HG03571 (cell line): ENCODE results near the gene MYD88.

Experiments
- ATAC-seq: cut with Tn5 transposase; IDR thresholded peaks from one replicate; pipeline ENCODE4 v1.9.1; 2021; ENCODE audit not compliant: unreplicated experiment

The MYD88 gene

DNA sequence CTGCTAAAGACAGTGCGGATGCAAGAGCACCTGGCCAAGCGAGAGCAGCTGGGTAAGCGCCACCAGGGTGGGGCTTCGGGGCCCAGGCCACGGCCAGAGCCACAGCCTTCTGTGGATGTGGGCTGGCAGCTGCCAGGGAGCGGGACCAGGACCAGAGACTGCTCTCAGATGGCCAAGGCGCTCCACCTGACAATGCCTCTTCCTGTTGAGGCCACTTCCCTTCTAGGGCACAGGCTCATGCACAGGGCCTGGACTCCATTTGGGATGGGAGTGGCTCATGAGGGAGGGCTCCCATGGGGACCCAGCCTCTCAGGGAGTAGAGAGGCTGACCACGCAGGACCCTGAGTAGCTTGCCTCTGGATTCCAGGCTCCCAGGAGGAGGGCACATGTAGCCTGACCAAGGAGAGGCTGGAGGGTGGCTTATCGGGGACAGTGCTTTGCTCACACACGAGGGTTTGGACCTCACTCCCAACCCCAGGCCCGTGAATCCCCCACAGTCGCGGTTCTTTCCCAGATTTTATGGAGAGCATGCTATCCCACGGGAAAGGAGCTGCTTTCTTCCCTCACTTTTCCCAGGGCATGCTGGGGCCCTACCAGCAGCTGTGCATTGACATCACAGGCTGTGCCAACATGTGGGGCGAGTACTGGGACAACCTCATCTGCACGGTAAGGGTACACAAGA, 26.6 kb upstream of the MYD88 start:
- no peak for ATAC-seq

DNA sequence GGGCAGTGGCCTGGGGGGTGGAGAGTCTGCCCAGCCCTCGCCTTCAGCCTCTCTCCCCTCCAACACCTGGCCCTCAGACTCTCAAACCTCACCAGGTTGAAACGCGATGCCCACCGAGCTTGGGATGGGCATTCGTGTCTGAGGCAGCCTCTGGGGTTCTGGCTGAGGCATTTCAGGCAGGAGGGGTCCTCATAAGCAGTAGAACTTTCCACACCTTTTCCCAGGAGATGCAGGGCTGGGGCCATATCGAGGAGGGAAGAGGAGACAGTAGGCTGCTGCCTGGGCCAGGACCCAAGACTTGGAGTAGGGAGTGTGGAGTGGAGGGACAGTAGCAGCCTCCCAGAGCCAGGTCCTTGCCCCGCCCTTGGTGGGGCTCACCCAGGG, 26.1 kb upstream of the MYD88 start:
- no peak for ATAC-seq

DNA sequence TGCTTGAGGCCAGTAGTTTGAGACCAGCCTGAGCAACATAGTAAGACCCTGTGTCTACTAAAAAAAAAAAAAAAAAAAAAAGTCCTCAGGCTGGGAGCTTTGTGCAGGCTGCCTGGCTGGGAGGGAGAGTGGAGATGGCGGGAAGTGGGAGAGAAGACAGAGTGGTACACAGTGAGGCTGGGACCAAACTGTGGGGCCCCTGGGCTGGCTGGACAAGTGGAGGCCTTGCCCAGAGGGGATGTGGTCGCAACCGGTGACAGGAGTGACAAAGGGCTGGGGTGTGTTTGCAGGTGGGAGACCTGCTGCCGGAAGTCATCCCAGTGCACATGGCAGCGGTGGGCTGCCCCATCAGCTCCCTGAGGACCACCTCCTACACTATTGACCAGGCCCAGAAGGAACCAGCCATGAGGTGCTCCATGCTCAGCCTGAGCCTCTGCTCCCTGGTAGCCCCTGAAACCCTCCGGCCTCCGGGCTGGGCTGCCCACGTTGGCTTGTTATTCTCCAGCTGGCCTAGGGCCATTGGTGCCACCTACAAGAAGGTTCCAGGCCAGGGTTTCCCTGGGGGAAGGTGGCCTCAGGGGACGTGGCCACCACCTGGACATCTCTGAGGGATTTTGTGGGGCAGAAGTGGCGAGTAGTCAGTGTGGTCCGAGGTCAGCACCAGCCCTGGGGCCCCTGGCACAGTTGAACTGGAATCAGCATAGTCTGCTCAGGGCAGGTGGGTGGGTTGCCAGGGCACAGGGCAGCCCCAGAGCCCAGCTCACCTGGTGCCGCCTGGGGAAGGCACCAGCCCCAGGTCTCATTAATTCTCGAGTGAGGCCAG, 24.2 kb upstream of the MYD88 start:
- ATAC-seq, result no peak

DNA sequence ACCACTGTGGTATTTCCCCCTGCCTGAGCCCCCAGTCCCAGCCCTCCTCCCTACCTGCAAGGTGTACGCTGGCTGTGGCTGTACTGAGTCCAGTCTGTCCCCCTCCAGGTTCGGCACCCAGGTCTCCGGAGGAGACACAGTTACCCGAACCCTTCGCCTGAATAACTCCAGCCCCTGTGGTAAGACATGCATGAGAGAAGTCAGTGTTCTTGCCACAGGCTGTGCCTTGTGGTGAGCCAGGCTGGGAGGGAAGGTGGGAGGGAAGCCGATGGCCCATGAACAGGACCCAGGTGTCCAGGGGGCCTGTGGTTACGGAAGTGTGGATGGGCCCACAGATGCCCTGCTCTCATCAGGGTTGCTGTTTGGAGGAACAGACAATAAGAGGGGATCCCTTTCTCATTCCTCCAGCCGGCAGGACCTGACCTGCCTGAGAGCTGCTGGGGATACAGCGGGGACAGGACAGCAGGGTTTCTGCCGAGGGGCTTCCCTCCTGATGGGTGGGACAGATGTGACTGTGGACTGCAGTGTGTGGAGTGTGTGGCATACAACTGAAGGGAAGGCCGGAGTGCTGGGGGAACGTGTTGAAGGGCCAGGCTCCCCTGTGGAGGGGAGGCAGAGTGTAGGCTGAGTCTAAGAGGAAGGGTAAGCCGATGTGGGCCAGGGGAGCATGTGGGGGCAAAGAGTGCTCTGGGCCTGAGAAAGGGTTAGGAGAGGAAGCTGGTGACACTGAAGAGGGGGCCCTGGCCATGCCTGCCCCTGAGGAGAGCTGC, 23.4 kb upstream of the MYD88 start:
- no peak for ATAC-seq

DNA sequence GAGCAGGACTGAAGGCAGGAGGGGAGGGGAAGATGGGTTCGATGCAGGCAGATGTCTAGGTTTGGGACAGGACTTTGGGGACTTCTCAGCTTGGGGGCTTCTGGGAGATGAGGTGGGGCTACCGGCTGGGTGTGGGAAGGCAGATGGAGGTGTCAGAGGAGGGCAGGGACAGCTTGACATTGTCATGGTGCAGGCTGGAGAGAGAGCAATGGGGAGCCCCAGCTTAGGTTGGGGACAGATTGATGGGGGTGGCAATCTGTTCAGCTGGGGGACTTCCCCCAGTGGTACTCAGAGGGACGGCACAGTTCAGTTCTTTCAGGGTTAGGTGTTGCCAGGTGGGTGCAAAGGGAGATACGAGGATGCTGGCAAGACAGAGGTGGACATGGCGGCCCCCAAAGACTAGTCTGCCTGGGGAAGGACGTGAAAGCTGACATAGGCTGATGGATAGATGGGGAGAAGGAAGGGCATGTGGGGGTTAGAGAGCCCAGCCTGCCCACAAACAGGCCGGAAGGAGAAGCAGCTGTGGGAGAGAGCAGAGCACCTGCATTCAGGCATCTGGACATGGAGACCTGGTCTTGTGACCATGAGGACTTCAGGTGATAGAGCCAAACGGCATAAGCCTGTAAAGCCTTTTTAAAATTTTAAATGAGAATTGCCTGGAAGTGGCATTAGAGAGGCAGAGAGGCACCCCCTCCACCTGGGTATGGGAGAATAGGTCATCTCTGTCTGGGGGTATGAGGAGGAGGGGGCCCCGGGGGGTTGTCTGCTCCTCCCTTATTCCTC, 22.6 kb upstream of the MYD88 start:
- no peak for ATAC-seq

DNA sequence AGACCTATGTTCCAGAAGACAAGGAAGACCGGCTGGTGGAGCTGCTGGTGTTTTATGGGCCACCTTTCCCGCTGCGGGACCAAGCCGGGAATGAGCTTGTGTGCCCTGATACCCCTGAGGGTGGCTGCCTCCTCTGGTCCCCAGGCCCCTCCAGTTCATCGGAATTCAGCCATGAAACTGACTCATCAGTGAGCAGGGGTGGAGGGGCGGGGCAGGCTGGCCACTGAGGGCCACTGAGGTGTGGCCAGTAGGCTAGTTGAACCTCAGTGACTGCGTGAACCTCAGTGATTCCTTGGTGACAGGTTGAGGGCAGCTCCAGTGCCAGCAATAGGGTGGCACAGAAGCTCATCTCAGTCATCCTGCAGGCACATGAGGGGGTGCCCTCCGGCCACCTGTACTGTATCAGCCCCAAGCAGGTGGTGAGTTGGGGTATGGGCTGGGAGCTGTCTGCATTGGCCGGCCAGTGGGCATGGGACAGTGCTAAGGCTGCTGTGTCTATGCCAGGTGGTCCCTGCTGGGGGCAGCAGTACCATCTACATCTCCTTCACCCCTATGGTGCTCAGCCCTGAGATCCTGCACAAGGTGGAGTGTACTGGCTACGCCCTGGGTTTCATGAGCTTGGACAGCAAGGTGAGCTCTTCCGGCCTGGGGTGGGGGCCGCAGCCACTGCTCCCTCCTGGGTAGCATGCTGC, 21.8 kb upstream of the MYD88 start:
- ATAC-seq, result no peak

DNA sequence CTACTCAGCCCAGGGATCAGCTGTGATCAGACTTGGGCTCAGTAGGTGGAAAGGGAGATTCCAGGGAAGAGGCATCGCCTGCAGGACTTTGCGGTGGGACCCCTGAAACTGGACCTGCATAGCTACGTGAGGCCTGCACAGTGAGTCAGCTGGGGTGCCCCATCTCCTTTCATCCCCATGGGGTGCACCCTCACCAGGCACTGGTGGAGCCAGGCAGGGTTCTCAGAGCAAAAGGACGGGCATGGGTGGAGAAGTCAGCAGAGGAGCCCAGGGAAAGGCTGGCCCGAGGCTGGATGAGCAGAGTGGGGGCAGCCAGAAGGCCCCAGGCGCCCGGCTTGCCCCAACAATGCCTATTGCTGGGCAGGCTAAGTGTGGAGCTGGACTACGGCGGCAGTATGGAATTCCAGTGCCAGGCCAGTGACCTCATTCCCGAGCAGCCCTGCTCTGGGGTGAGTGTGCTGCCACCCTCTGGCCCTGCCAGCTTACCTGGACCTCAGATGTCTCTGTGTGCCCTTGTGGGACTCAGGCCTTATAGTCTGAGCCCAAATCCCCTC, 21.2 kb upstream of the MYD88 start:
- no peak for ATAC-seq

DNA sequence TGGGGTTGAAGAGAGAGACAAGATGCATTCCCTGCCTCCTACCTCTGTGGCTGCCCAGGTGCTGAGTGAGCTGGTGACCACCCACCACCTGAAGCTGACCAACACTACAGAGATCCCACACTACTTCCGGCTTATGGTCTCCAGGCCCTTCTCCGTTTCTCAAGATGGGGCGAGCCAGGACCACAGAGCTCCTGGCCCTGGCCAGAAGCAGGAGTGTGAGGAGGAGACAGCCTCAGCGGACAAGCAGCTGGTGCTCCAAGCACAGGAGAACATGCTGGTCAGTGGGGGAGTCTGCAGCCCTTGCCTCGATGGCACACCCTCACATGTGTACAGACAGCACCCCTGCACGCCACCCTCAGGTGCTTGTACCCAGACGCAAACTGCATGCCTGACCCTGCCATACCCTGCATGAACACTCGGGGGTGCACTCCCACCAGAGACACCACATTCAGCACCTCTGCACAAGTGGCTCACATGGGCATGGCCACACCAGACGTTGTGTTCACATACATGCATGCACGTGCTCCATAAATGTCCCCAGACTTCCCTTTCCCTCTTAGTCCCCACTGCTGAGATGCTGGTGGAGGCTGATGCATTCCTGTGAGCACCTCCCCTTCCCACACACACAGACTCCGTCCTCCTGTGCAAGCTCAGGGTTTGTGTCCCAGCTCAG, 20.6 kb upstream of the MYD88 start:
- ATAC-seq, result peak; percentile 60

DNA sequence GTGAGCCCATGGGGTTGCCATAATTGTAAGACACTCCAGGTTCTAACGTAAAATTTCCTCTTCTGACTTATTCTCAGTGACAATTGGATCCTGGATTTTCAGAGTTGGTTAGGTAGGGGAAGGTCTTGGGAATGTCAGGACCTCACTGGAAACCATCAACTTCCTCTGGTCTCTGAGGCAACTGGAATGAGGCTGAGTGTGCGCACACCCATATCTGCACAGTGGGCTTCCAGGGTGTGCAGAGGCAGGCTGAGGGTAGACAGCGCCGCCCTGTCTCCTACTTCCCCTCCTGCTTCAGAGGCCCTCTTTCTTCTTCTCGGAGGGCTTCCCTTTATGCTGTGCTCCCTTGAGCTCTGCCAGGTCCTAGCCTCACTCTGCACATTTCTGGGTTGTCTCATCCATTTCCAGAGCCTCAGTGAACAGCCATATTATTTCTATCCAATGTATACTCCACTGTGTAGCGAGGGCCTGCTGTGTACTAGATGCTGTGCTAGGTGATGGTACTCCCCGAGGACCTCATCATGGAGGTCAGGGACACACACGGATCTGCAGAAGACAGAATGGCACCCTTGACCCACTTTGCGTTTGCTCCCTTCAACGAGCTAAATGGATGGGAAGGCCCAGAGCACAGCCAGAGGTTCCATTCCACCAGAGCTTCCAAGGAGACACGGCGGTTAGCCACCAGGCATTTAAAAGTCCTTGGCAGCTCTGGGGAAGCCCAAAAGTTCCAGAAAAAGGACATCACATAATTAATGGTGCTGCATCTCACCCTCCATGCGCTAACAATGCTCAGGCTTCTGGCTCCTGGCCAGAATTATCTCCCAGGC, 19.8 kb upstream of the MYD88 start:
- ATAC-seq, result no peak

- no peak for ATAC-seq
Observed at GRCh38 chr3:38119248-38119544, 19.3 kb upstream of the MYD88 start.

DNA sequence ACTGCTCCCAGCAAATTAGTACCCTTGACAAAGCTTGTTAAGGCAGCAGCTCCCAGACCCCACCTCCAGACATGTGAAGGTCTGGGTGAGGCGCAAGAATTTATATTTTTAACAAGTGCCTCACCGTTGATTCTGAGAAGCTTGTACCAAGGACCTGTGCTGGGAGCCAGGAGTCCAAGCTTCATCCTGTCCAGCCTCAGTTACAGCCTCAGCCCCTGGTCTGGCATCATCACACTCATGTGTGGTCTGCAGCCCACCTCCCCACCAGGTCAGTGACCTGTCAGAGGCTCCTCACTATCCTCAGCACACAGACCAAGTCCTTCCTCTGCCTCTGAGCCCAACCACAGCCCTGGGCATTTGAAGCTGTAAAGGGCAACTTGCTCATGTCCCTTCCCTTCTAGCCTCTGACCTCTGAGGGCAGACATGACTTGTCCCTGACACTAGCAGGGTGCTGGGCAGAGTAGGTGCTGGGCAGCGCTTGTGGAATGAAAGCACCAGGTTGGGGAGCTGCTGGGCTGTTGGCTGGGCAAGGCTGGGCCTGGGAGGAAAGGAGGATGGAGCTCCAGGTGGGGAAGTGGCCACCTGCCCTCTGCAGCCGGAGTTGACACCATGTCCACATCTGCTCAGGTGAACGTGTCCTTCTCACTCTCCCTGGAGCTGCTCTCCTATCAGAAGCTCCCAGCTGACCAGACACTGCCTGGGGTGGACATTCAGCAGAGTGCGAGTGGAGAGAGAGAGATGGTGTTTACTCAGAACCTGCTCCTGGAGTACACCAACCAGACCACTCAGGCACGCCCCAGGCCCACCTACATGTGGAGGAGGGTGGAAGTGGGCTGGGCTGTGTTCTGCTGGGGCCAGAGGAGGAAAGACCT, 18.4 kb upstream of the MYD88 start:
- ATAC-seq, result no peak

DNA sequence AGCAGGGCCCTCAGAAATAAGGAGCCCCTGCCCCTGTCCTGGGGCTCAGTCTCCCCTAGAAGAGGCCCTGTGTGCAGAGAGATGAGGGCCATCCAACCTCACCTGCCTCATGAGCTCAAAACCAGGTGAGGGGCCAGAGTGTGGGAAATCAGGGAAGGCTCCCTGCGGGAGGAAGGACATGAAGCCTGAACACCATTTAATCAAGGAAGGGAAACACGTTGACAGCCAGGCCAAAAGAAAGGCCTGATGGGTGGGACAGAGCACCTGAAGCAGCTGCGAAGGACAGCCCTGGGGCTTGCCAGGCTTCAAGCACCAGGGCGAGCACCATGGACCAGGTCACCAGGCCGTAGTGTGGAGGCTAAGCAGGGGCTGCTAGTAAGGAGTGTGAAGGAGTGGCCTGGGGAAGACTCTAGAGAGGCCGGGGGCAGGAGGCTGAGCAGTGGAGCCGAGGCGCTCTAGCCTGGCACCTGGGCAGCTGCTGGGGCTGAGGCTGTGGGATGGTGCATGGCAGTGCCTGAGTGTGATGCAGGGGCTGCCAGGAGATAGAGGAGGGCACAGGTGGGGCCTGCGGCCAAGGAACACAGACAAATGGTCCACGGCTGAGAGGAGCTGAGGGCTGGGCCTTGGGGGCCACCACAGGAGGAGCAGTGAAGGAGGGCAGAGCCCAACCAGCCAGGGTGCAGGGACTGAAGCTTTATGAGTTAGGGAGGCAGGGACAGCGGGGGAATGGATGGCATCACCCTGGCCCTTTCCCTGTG, 17.6 kb upstream of the MYD88 start:
- no peak for ATAC-seq

- ATAC-seq, result no peak
Observed at GRCh38 chr3:38121451-38121831, 17.0 kb upstream of the MYD88 start.

GRCh38 chr3:38121832-38122461, 16.5 kb upstream of the MYD88 start:
- no peak for ATAC-seq

DNA sequence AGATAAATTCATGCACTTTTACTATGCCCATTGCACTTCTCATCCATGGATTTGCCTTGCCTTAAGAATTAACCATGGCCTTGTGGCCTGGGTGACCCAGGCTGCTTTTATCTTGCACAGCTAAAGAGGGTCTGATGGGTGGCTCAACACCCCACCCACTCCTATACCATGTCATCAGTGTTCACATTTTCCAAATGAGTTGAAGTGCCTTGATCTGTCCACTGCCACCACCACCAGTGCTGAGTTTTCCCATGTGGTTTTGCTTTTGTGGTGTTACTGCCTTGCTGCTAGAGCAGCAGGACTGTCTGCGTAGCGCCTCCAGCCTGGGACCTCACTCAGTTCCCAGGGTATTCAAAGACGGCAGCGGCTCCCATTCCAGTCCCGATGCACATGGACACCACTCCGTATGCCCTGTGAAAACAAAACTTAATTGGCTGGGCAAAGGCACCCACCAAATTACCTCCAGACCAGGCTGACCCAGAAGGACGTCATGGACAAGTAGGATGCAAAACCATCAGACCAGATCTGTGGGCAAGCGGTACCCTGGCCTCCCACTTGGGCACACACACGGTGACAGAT, 15.7 kb upstream of the MYD88 start:
- ATAC-seq, result no peak

GRCh38 chr3:38124324-38125122, 13.9 kb upstream of the MYD88 start:
- ATAC-seq, result no peak
